WTC11 (cell line): ENCODE results near the gene ONECUT2. TPM values are rescaled to one million over a fixed set of nuclear protein-coding genes. Genes with fewer than 3 reads are reported as not detected.

Source experiments
- ATAC-seq: fragments of 200-7000 bp; cut with Tn5 transposase; 2 replicates; pipeline ENCODE4 v1.10.0; 2021; ENCODE audit warnings: mild to moderate bottlenecking, moderate library complexity
- CTCF ChIA-PET: fragments of 300-600 bp; sonication (Branson Sonifier 250); formaldehyde crosslinking; loops from one replicate; lab custom pipeline; 2021; ENCODE audit warnings: antibody characterized with exemption; lab: Charles Lee
- POLR2A ChIA-PET: fragments of 350-600 bp; sonication (Branson Sonifier 250); formaldehyde crosslinking; loops from one replicate; lab custom pipeline; 2021; ENCODE audit warnings: antibody characterized with exemption; lab: Charles Lee
- DNase-seq: peaks from one replicate; pipeline ENCODE4 v3.0.0; 2021; ENCODE audit warnings: low spot score
- H3K27ac Mint-ChIP-seq: 2 replicates; pipeline ENCODE4 v1.8.0; 2021; ENCODE audit warnings: mixed read lengths
- H3K27me3 Mint-ChIP-seq: 2 replicates; pipeline ENCODE4 v1.8.0; 2021; ENCODE audit warnings: low read depth, mild to moderate bottlenecking, moderate library complexity, mixed read lengths
- H3K36me3 Mint-ChIP-seq: 2 replicates; pipeline ENCODE4 v1.8.0; 2021; ENCODE audit warnings: mixed read lengths
- H3K4me1 Mint-ChIP-seq: 2 replicates; pipeline ENCODE4 v1.8.0; 2022; ENCODE audit warnings: mixed read lengths
- H3K4me3 Mint-ChIP-seq: 2 replicates; pipeline ENCODE4 v1.8.0; 2021; ENCODE audit warnings: mild to moderate bottlenecking, moderate library complexity, mixed read lengths
- H3K9me3 Mint-ChIP-seq: 2 replicates; pipeline ENCODE4 v1.8.0; 2021; ENCODE audit warnings: mixed read lengths
- CBFB ChIP-seq: sonication (generic); formaldehyde crosslinking; IDR thresholded peaks from 2 replicates; pipeline ENCODE4 v1.8.1; 2022; ENCODE audit warnings: mild to moderate bottlenecking, low read depth, missing genetic modification reagents
- E2F1 ChIP-seq: sonication (generic); formaldehyde crosslinking; IDR thresholded peaks from 2 replicates; pipeline ENCODE4 v1.8.0; 2022; ENCODE audit warnings: mild to moderate bottlenecking, missing genetic modification reagents
- ESRRA ChIP-seq: sonication (generic); formaldehyde crosslinking; IDR thresholded peaks from 2 replicates; pipeline ENCODE4 v1.8.1; 2022; ENCODE audit warnings: mild to moderate bottlenecking, missing genetic modification reagents, borderline replicate concordance
- IRF2 ChIP-seq: sonication (generic); formaldehyde crosslinking; IDR thresholded peaks from 2 replicates; pipeline ENCODE4 v1.8.0; 2022; ENCODE audit warnings: low read depth, missing genetic modification reagents, borderline replicate concordance
- KAT7 ChIP-seq: sonication (generic); formaldehyde crosslinking; IDR thresholded peaks from 2 replicates; pipeline ENCODE4 v1.8.1; 2023; ENCODE audit warnings: missing genetic modification reagents, mild to moderate bottlenecking, borderline replicate concordance
- NR1H2 ChIP-seq: sonication (generic); formaldehyde crosslinking; IDR thresholded peaks from 2 replicates; pipeline ENCODE4 v1.9.0; 2021; ENCODE audit warnings: mild to moderate bottlenecking, moderate library complexity, missing genetic modification reagents
- NR3C1 ChIP-seq: sonication (generic); formaldehyde crosslinking; conservative IDR thresholded peaks from 2 replicates; pipeline ENCODE4 v1.8.1; 2023; ENCODE audit warnings: low read depth, mild to moderate bottlenecking, missing genetic modification reagents
- RELA ChIP-seq: sonication (generic); formaldehyde crosslinking; IDR thresholded peaks from 2 replicates; pipeline ENCODE4 v1.8.1; 2022; ENCODE audit warnings: missing genetic modification reagents, mild to moderate bottlenecking, borderline replicate concordance
- TEAD4 ChIP-seq: sonication (generic); formaldehyde crosslinking; IDR thresholded peaks from 2 replicates; pipeline ENCODE4 v1.8.0; 2022; ENCODE audit warnings: mild to moderate bottlenecking, missing genetic modification reagents
- ZNF263 ChIP-seq: sonication (generic); formaldehyde crosslinking; IDR thresholded peaks from 2 replicates; pipeline ENCODE4 v1.8.1; 2022; ENCODE audit warnings: low read depth, mild to moderate bottlenecking, moderate library complexity, missing genetic modification reagents
- ZNF396 ChIP-seq: fragments of 250-450 bp; sonication (Bioruptor Pico); IDR thresholded peaks from 2 replicates; pipeline ENCODE4 v1.8.0; 2021; ENCODE audit warnings: mild to moderate bottlenecking, moderate library complexity, borderline replicate concordance
- ZNF416 ChIP-seq: fragments of 250-450 bp; sonication (Bioruptor Pico); IDR thresholded peaks from 2 replicates; pipeline ENCODE4 v1.9.0; 2021; ENCODE audit warnings: mild to moderate bottlenecking, inconsistent platforms
- ZNF532 ChIP-seq: fragments of 250-450 bp; sonication (Bioruptor Pico); IDR thresholded peaks from 2 replicates; pipeline ENCODE4 v1.9.0; 2021; ENCODE audit warnings: mild to moderate bottlenecking, borderline replicate concordance
- total RNA-seq: library from RNA; stranded (reverse); gene quantifications from 3 replicates; pipeline ENCODE4 v1.2.3, GENCODE V29; 2021
- TF ChIP-seq, protein P1 (sequence below): sonication (generic); formaldehyde crosslinking; IDR thresholded peaks from 2 replicates; pipeline ENCODE4 v1.8.1; 2022; ENCODE audit warnings: low read depth, missing genetic modification reagents, borderline replicate concordance
- TF ChIP-seq, protein P2 (sequence below): fragments of 250-450 bp; sonication (Bioruptor Pico); IDR thresholded peaks from 2 replicates; pipeline ENCODE4 v1.9.0; 2021; ENCODE audit warnings: moderate library complexity, mild to moderate bottlenecking, inconsistent platforms, borderline replicate concordance
- TF ChIP-seq, protein P3 (sequence below): sonication (generic); formaldehyde crosslinking; IDR thresholded peaks from 2 replicates; pipeline ENCODE4 v1.8.1; 2022; ENCODE audit warnings: mild to moderate bottlenecking, moderate library complexity, missing genetic modification reagents
- TF ChIP-seq, protein P4 (sequence below): fragments of 200-600 bp; IDR thresholded peaks from 2 replicates; pipeline ENCODE4 v1.8.0; 2022; ENCODE audit warnings: antibody characterized with exemption

Gene ONECUT2
- total RNA-seq, 1 experiment from 2014 or later: 0.87 TPM

DNA sequence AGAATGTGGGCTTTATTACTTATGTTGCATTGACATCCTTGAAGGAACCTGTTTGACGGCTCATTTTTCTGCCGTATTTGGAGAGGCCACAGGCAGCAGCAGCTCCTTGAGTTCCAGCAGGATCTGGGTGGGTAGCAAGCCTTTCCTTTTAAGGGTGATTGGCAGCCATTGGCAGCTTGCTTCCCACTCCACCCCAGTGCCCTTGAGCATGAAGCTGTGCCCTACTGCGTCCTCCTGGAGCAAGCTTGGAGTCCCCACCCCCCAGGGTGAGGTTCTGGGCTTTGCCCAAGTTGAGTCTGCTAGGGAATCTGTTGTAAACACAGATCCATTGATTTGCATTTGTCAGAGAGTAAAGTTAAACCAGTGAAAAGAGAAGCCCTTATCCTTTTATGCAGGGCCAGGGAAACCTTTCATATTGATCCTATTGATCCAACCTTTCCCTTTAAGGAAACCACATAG lies 9.2 kb downstream of the ONECUT2 start (continued):
- TF ChIP-seq, protein P1, sequence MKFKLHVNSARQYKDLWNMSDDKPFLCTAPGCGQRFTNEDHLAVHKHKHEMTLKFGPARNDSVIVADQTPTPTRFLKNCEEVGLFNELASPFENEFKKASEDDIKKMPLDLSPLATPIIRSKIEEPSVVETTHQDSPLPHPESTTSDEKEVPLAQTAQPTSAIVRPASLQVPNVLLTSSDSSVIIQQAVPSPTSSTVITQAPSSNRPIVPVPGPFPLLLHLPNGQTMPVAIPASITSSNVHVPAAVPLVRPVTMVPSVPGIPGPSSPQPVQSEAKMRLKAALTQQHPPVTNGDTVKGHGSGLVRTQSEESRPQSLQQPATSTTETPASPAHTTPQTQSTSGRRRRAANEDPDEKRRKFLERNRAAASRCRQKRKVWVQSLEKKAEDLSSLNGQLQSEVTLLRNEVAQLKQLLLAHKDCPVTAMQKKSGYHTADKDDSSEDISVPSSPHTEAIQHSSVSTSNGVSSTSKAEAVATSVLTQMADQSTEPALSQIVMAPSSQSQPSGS (CRISPR knock-in tag): no peak
- TF ChIP-seq, protein P2, sequence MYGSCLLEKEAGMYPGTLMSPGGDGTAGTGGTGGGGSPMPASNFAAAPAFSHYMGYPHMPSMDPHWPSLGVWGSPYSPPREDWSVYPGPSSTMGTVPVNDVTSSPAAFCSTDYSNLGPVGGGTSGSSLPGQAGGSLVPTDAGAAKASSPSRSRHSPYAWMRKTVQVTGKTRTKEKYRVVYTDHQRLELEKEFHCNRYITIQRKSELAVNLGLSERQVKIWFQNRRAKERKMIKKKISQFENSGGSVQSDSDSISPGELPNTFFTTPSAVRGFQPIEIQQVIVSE (CRISPR knock-in tag): no peak
- no peak for TF ChIP-seq TEAD4 (CRISPR knock-in tag)
- TF ChIP-seq, all 79 proteins: peak for 0

GRCh38 chr18:57445488-57446319 lies 10.5 kb downstream of the ONECUT2 start:
- no peak for ATAC-seq
- TF ChIP-seq ZNF416 (CRISPR knock-in tag) (no peak), CBFB (CRISPR knock-in tag) (no peak), ESRRA (CRISPR knock-in tag) (no peak), RELA (CRISPR knock-in tag) (no peak), E2F1 (CRISPR knock-in tag) (no peak), IRF2 (CRISPR knock-in tag) (no peak), ZNF532 (CRISPR knock-in tag) (no peak), NR1H2 (CRISPR knock-in tag) (no peak), NR3C1 (no peak), ZNF263 (CRISPR knock-in tag) (no peak), KAT7 (no peak), ZNF396 (no peak)
- TF ChIP-seq, protein P1 (CRISPR knock-in tag): no peak
- TF ChIP-seq, protein P3, sequence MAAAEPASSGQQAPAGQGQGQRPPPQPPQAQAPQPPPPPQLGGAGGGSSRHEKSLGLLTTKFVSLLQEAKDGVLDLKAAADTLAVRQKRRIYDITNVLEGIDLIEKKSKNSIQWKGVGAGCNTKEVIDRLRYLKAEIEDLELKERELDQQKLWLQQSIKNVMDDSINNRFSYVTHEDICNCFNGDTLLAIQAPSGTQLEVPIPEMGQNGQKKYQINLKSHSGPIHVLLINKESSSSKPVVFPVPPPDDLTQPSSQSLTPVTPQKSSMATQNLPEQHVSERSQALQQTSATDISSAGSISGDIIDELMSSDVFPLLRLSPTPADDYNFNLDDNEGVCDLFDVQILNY (CRISPR knock-in tag): no peak
- TF ChIP-seq, protein P2 (CRISPR knock-in tag): no peak
- TF ChIP-seq, protein P4, sequence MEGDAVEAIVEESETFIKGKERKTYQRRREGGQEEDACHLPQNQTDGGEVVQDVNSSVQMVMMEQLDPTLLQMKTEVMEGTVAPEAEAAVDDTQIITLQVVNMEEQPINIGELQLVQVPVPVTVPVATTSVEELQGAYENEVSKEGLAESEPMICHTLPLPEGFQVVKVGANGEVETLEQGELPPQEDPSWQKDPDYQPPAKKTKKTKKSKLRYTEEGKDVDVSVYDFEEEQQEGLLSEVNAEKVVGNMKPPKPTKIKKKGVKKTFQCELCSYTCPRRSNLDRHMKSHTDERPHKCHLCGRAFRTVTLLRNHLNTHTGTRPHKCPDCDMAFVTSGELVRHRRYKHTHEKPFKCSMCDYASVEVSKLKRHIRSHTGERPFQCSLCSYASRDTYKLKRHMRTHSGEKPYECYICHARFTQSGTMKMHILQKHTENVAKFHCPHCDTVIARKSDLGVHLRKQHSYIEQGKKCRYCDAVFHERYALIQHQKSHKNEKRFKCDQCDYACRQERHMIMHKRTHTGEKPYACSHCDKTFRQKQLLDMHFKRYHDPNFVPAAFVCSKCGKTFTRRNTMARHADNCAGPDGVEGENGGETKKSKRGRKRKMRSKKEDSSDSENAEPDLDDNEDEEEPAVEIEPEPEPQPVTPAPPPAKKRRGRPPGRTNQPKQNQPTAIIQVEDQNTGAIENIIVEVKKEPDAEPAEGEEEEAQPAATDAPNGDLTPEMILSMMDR: no peak
- TF ChIP-seq, all 79 proteins: peak for 0
- ChIA-PET CTCF (interaction anchor here (0.7 to 1.7 kb wide), 5 partner anchors 8 to 324 kb away, joined by 3 to 7 read pairs (median 4); partner anchors contain the start of gene ONECUT2), POLR2A (no interaction called here)
- H3K36me3 Mint-ChIP-seq: no peaks in the 10 kb centered on the region
- no peak overlapping the region for H3K4me3 Mint-ChIP-seq
- H3K27ac Mint-ChIP-seq: no peak overlapping the region
- H3K4me1 Mint-ChIP-seq: peaks cover 28% of the 10 kb centered on the region
- H3K27me3 Mint-ChIP-seq: peaks cover 62% of the 10 kb centered on the region
- no peak for DNase-seq
- H3K9me3 Mint-ChIP-seq: no peaks in the 10 kb centered on the region
